A549 (cell line): ENCODE measurements around the gene PZP.

ENCODE experiments used
- EP300 ChIP-seq, 2 experiments: fragments of >200 bp; sonication (Bioruptor Twin); formaldehyde crosslinking; IDR thresholded peaks; 2 replicates in 1 of 2; 3 replicates in 1 of 2; pipeline ENCODE4 v1.6.1; 2016 to 2017
- NR3C1 ChIP-seq: fragments of >200 bp; sonication (Bioruptor Twin); formaldehyde crosslinking; IDR thresholded peaks from 3 replicates; pipeline ENCODE4 v1.6.1; 2017

GRCh38 chr12:9111525-9111924 lies 96.7 kb downstream of the PZP start:
- TF ChIP-seq NR3C1 (no peak), EP300 (IDR thresholded peaks at IDR 0.05) (no peak)
